ENCODE data around the gene CTH. TPM values are rescaled to one million over a fixed set of nuclear protein-coding genes. Genes with fewer than 3 reads are reported as not detected.

Gene CTH
- total and polyA plus RNA-seq, 2 experiments from 2014 or later: 31.0 to 34.3 TPM

GRCh38 chr1:70459496-70460225, 48.6 kb downstream of the CTH start:
- Histone ChIP-seq H3F3A (replicated peaks; ENCODE audit: low read depth) (no peaks in the 10 kb centered on the region), H3K27me3 (ENCODE audit: insufficient read depth) (no peaks in the 10 kb centered on the region), H3K36me3 (ENCODE audit: insufficient read depth) (no peaks in the 10 kb centered on the region), H3K9me2 (ENCODE audit: insufficient read depth) (peaks cover 17% of the 10 kb centered on the region; the same call in 1 of the 2 replicates), H3K4me2 (no peak overlapping the region), H4K20me1 (replicated peaks; ENCODE audit: insufficient read depth) (no peaks in the 10 kb centered on the region), H3K4me1 (ENCODE audit: insufficient read depth) (peaks cover 13% of the 10 kb centered on the region), H2AFZ (peak overlapping the region; percentile 88; the same call in 1 of the 2 replicates), H3K4me3 (no peak overlapping the region), H3K27ac (ENCODE audit: low read depth) (no peak overlapping the region), H3K79me2 (replicated peaks; ENCODE audit: insufficient read depth) (no peaks in the 10 kb centered on the region)
- Mint-ChIP-seq H3K9me3 (peaks cover 3% of the 10 kb centered on the region; the same call in 2 of the 3 replicates), H3K27ac (peak overlapping the region; percentile 29), H3K27me3 (ENCODE audit: insufficient read depth, low read depth, poor library complexity) (peaks cover 1% of the 10 kb centered on the region), H3K4me3 (no peak overlapping the region), H3K4me1 (peaks cover 17% of the 10 kb centered on the region), H3K36me3 (ENCODE audit: low read depth) (peaks cover 3% of the 10 kb centered on the region; the same call in 1 of the 3 replicates)
- DNase-seq (ENCODE audit: low spot score): no peak
- ATAC-seq: no peak
- no peak for TF ChIP-seq EZH2 (IDR thresholded peaks at IDR 0.05; ENCODE audit: low read depth, unreplicated experiment)
- no peak for TF ChIP-seq ZNF462 (CRISPR knock-in tag; IDR thresholded peaks at IDR 0.05)
- no peak for TF ChIP-seq CREB1 (CRISPR knock-in tag; IDR thresholded peaks at IDR 0.05; ENCODE audit: low read depth)
- no peak for TF ChIP-seq NANOG (IDR thresholded peaks at IDR 0.05; ENCODE audit: borderline replicate concordance)
- TF ChIP-seq JUNB (IDR thresholded peaks at IDR 0.05; ENCODE audit: unreplicated experiment): no peak
- TF ChIP-seq ZNF114 (CRISPR knock-in tag; IDR thresholded peaks at IDR 0.05): no peak
- TF ChIP-seq, protein P1, sequence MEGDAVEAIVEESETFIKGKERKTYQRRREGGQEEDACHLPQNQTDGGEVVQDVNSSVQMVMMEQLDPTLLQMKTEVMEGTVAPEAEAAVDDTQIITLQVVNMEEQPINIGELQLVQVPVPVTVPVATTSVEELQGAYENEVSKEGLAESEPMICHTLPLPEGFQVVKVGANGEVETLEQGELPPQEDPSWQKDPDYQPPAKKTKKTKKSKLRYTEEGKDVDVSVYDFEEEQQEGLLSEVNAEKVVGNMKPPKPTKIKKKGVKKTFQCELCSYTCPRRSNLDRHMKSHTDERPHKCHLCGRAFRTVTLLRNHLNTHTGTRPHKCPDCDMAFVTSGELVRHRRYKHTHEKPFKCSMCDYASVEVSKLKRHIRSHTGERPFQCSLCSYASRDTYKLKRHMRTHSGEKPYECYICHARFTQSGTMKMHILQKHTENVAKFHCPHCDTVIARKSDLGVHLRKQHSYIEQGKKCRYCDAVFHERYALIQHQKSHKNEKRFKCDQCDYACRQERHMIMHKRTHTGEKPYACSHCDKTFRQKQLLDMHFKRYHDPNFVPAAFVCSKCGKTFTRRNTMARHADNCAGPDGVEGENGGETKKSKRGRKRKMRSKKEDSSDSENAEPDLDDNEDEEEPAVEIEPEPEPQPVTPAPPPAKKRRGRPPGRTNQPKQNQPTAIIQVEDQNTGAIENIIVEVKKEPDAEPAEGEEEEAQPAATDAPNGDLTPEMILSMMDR (conservative IDR thresholded peaks at IDR 0.05; ENCODE audit: low read depth in 2 of 2): no peak
- no peak for TF ChIP-seq ZNF331 (CRISPR knock-in tag; IDR thresholded peaks at IDR 0.05; ENCODE audit: low read depth)
- no peak for TF ChIP-seq STAT1 (IDR thresholded peaks at IDR 0.05; ENCODE audit: unreplicated experiment)
- TF ChIP-seq, protein P2, sequence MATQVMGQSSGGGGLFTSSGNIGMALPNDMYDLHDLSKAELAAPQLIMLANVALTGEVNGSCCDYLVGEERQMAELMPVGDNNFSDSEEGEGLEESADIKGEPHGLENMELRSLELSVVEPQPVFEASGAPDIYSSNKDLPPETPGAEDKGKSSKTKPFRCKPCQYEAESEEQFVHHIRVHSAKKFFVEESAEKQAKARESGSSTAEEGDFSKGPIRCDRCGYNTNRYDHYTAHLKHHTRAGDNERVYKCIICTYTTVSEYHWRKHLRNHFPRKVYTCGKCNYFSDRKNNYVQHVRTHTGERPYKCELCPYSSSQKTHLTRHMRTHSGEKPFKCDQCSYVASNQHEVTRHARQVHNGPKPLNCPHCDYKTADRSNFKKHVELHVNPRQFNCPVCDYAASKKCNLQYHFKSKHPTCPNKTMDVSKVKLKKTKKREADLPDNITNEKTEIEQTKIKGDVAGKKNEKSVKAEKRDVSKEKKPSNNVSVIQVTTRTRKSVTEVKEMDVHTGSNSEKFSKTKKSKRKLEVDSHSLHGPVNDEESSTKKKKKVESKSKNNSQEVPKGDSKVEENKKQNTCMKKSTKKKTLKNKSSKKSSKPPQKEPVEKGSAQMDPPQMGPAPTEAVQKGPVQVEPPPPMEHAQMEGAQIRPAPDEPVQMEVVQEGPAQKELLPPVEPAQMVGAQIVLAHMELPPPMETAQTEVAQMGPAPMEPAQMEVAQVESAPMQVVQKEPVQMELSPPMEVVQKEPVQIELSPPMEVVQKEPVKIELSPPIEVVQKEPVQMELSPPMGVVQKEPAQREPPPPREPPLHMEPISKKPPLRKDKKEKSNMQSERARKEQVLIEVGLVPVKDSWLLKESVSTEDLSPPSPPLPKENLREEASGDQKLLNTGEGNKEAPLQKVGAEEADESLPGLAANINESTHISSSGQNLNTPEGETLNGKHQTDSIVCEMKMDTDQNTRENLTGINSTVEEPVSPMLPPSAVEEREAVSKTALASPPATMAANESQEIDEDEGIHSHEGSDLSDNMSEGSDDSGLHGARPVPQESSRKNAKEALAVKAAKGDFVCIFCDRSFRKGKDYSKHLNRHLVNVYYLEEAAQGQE (IDR thresholded peaks at IDR 0.05; ENCODE audit: unreplicated experiment): no peak
- TF ChIP-seq, protein P3, sequence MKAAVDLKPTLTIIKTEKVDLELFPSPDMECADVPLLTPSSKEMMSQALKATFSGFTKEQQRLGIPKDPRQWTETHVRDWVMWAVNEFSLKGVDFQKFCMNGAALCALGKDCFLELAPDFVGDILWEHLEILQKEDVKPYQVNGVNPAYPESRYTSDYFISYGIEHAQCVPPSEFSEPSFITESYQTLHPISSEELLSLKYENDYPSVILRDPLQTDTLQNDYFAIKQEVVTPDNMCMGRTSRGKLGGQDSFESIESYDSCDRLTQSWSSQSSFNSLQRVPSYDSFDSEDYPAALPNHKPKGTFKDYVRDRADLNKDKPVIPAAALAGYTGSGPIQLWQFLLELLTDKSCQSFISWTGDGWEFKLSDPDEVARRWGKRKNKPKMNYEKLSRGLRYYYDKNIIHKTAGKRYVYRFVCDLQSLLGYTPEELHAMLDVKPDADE (IDR thresholded peaks at IDR 0.05): no peak
- no peak for TF ChIP-seq EZH2phosphoT487 (IDR thresholded peaks at IDR 0.05; ENCODE audit: unreplicated experiment)
- no peak for TF ChIP-seq POLR2AphosphoS5 (IDR thresholded peaks at IDR 0.05; ENCODE audit: low read depth)

Measured in GM23338 (cell line).